Measurements from ENCODE around the gene ANKRD11. TPM values are rescaled to one million over a fixed set of nuclear protein-coding genes. Genes with fewer than 3 reads are reported as not detected.

Gene ANKRD11
- total RNA-seq, 1 donor from 2014 or later: 140 TPM

- ATAC-seq (peak; percentile 91), DNase-seq (ENCODE audit: low spot score) (peak; percentile 92)
- intact Hi-C loops (cut with DNase I): no loop called here
Observed at GRCh38 chr16:89507834-89508590, 17.7 kb upstream of the ANKRD11 start, which contains the start of gene SPG7. Gene SPG7, plus strand, starts transcription at chr16:89508403. Its CDS starts 15 bp downstream, at chr16:89508418.

- DNase-seq (ENCODE audit: low spot score): peak; percentile 75
- intact Hi-C loops (cut with DNase I): no loop called here
- ATAC-seq: peak; percentile 18
Observed at GRCh38 chr16:89507214-89507833, 17.0 kb upstream of the ANKRD11 start.

GRCh38 chr16:89506791-89507191 is 16.4 kb upstream of the ANKRD11 start:
- DNase-seq (ENCODE audit: low spot score) (no peak), ATAC-seq (no peak)
- intact Hi-C loops (cut with DNase I): no loop called here

GRCh38 chr16:89506113-89506504 is 15.7 kb upstream of the ANKRD11 start:
- ATAC-seq (no peak), DNase-seq (ENCODE audit: low spot score) (no peak)
- intact Hi-C loops (cut with DNase I): no loop called here

GRCh38 chr16:89505204-89506112 is 15.1 kb upstream of the ANKRD11 start:
- DNase-seq (ENCODE audit: low spot score) (peak; percentile 93), ATAC-seq (peak; percentile 78)
- intact Hi-C loops (cut with DNase I): no loop called here

GRCh38 chr16:89504091-89504490 is 13.7 kb upstream of the ANKRD11 start:
- no peak for ATAC-seq
- DNase-seq (ENCODE audit: low spot score): no peak
- intact Hi-C loops (cut with DNase I): no loop called here

- ATAC-seq: no peak
- intact Hi-C loops (cut with DNase I): no loop called here
- DNase-seq (ENCODE audit: low spot score): no peak
Observed at GRCh38 chr16:89502081-89502843, 11.9 kb upstream of the ANKRD11 start.

- intact Hi-C loops (cut with DNase I): loop anchor here (10.0 kb wide), 1 partner anchor 165 kb away; no protein-coding TSS in a partner anchor
- DNase-seq (ENCODE audit: low spot score): no peak
- no peak for ATAC-seq
Observed at GRCh38 chr16:89499767-89500166, 9.4 kb upstream of the ANKRD11 start.

- DNase-seq (ENCODE audit: low spot score) (no peak), ATAC-seq (peak; percentile 74)
- intact Hi-C loops (cut with DNase I): loop anchor here (10.0 kb wide), 1 partner anchor 164 kb away; no protein-coding TSS in a partner anchor
Observed at GRCh38 chr16:89498839-89499238, 8.5 kb upstream of the ANKRD11 start.

GRCh38 chr16:89495121-89495520 is 4.8 kb upstream of the ANKRD11 start:
- intact Hi-C loops (cut with DNase I): loop anchor here (10.0 kb wide), 1 partner anchor 160 kb away; no protein-coding TSS in a partner anchor

GRCh38 chr16:89493776-89494175 is 3.4 kb upstream of the ANKRD11 start:
- DNase-seq (ENCODE audit: low spot score) (no peak), ATAC-seq (no peak)
- intact Hi-C loops (cut with DNase I): loop anchor here (10.0 kb wide), 1 partner anchor 159 kb away; no protein-coding TSS in a partner anchor

More at GRCh38 chr16:89495121-89495520, 4.8 kb upstream of the ANKRD11 start:
- ATAC-seq: no peak
- DNase-seq (ENCODE audit: low spot score): no peak

GRCh38 chr16:89491974-89492687 is 1.8 kb upstream of the ANKRD11 start:
- ATAC-seq: no peak
- intact Hi-C loops (cut with DNase I): loop anchor here (10.0 kb wide), 1 partner anchor 157 kb away; no protein-coding TSS in a partner anchor
- DNase-seq (ENCODE audit: low spot score): no peak

- intact Hi-C loops (cut with DNase I): loop anchor here (10.0 kb wide), 1 partner anchor 157 kb away; no protein-coding TSS in a partner anchor
- no peak for ATAC-seq
- DNase-seq (ENCODE audit: low spot score): no peak
Observed at GRCh38 chr16:89491238-89491869, 993 bp upstream of the ANKRD11 start.

GRCh38 chr16:89489898-89490438 is 393 bp downstream of the ANKRD11 start:
- intact Hi-C loops (cut with DNase I): loop anchor here (10.0 kb wide), 1 partner anchor 155 kb away; no protein-coding TSS in a partner anchor
- DNase-seq (ENCODE audit: low spot score) (no peak), ATAC-seq (no peak)

- intact Hi-C loops (cut with DNase I): no loop called here
- DNase-seq (ENCODE audit: low spot score) (peak; percentile 88), ATAC-seq (peak; percentile 78)
Observed at GRCh38 chr16:89489040-89489897, 1.1 kb downstream of the ANKRD11 start.

GRCh38 chr16:89485701-89486246 is 4.6 kb downstream of the ANKRD11 start:
- no peak for DNase-seq (ENCODE audit: low spot score)
- no peak for ATAC-seq
- intact Hi-C loops (cut with DNase I): no loop called here
